HepG2 (cell line): ENCODE results near the gene INTS12. TPM values are rescaled to one million over a fixed set of nuclear protein-coding genes. Genes with fewer than 3 reads are reported as not detected.

ENCODE experiments used
- ATM ChIP-seq: fragments of 450-650 bp; IDR thresholded peaks from 2 replicates; pipeline ENCODE4 v1.7.1; 2017; ENCODE audit warnings: mild to moderate bottlenecking, borderline replicate concordance
- DNMT3B ChIP-seq: conservative IDR thresholded peaks from 2 replicates; pipeline ENCODE4 v1.6.1; 2016; ENCODE audit warnings: missing biosample characterization, control low read depth
- EEA1 ChIP-seq: sonication (generic); formaldehyde crosslinking; IDR thresholded peaks from 2 replicates; pipeline ENCODE4 v1.5.1; 2020; ENCODE audit warnings: mild to moderate bottlenecking, missing genetic modification reagents, borderline replicate concordance
- IRF2 ChIP-seq: IDR thresholded peaks from 2 replicates; pipeline ENCODE4 v1.6.1; 2018; ENCODE audit warnings: missing genetic modification reagents, missing compliant biosample characterization
- MAZ ChIP-seq, 2 experiments: sonication (generic) in 1 of 2; formaldehyde crosslinking in 1 of 2; IDR thresholded peaks; 2 replicates each; pipeline versions ENCODE4 v1.5.0 to v1.6.1; 2012 to 2020; ENCODE audit warnings: low read depth in 2 of 2, mild to moderate bottlenecking in 2 of 2, borderline replicate concordance in 1 of 2, improper control_type of control experiment in 1 of 2, low read length in 1 of 2, missing genetic modification reagents in 1 of 2, moderate library complexity in 1 of 2
- NFATC3 ChIP-seq: sonication (generic); formaldehyde crosslinking; IDR thresholded peaks from 2 replicates; pipeline ENCODE4 v1.5.1; 2020; ENCODE audit warnings: mild to moderate bottlenecking, missing genetic modification reagents
- NR2C2 ChIP-seq: sonication (generic); formaldehyde crosslinking; IDR thresholded peaks from 2 replicates; pipeline ENCODE4 v1.4.0; 2020; ENCODE audit warnings: missing genetic modification reagents, mild to moderate bottlenecking, moderate library complexity, borderline replicate concordance
- PHF21A ChIP-seq: sonication (generic); formaldehyde crosslinking; IDR thresholded peaks from 2 replicates; pipeline ENCODE4 v1.5.0; 2020; ENCODE audit warnings: mild to moderate bottlenecking, missing genetic modification reagents
- RARA ChIP-seq: IDR thresholded peaks from 2 replicates; pipeline ENCODE4 v1.6.1; 2016; ENCODE audit warnings: missing genetic modification reagents, missing compliant biosample characterization
- REXO4 ChIP-seq: sonication (generic); formaldehyde crosslinking; IDR thresholded peaks from 2 replicates; pipeline ENCODE4 v1.8.0; 2022; ENCODE audit warnings: missing genetic modification reagents, mild to moderate bottlenecking, borderline replicate concordance
- RORA ChIP-seq: sonication (generic); formaldehyde crosslinking; IDR thresholded peaks from 2 replicates; pipeline ENCODE4 v1.5.0; 2020; ENCODE audit warnings: mild to moderate bottlenecking, missing genetic modification reagents, moderate library complexity
- SMAD1 ChIP-seq: sonication (generic); formaldehyde crosslinking; IDR thresholded peaks from 2 replicates; pipeline ENCODE4 v1.4.0; 2020; ENCODE audit warnings: missing genetic modification reagents, low read depth, mild to moderate bottlenecking, borderline replicate concordance
- SOX5 ChIP-seq: IDR thresholded peaks from 2 replicates; pipeline ENCODE4 v1.6.1; 2016; ENCODE audit warnings: borderline replicate concordance
- SP2 ChIP-seq: sonication (generic); formaldehyde crosslinking; IDR thresholded peaks from 2 replicates; pipeline ENCODE4 v1.5.1; 2020; ENCODE audit warnings: mild to moderate bottlenecking, missing genetic modification reagents
- SRY ChIP-seq: sonication (generic); formaldehyde crosslinking; IDR thresholded peaks from 2 replicates; pipeline ENCODE4 v1.8.0; 2022; ENCODE audit warnings: mild to moderate bottlenecking, missing genetic modification reagents
- ZGPAT ChIP-seq: IDR thresholded peaks from 2 replicates; pipeline ENCODE4 v1.6.1; 2016; ENCODE audit warnings: mild to moderate bottlenecking
- ZKSCAN8 ChIP-seq: IDR thresholded peaks from 2 replicates; pipeline ENCODE4 v1.6.1; 2016; ENCODE audit warnings: borderline replicate concordance, missing genetic modification reagents, missing compliant biosample characterization
- ZNF234 ChIP-seq: sonication (generic); formaldehyde crosslinking; conservative IDR thresholded peaks from 2 replicates; pipeline ENCODE4 v1.5.1; 2020; ENCODE audit warnings: mild to moderate bottlenecking, missing genetic modification reagents
- ZNF326 ChIP-seq: sonication (generic); formaldehyde crosslinking; IDR thresholded peaks from 2 replicates; pipeline ENCODE4 v1.4.0; 2020; ENCODE audit warnings: missing genetic modification reagents, borderline replicate concordance
- ZNF337 ChIP-seq: sonication (generic); formaldehyde crosslinking; IDR thresholded peaks from 2 replicates; pipeline ENCODE4 v1.5.1; 2020; ENCODE audit warnings: missing genetic modification reagents, low read depth, mild to moderate bottlenecking, borderline replicate concordance
- ZNF382 ChIP-seq: sonication (generic); formaldehyde crosslinking; IDR thresholded peaks from 2 replicates; pipeline ENCODE4 v1.5.0; 2020; ENCODE audit warnings: missing genetic modification reagents, mild to moderate bottlenecking, borderline replicate concordance
- ZNF430 ChIP-seq: sonication (generic); formaldehyde crosslinking; IDR thresholded peaks from 2 replicates; pipeline ENCODE4 v1.9.0; 2021; ENCODE audit warnings: mild to moderate bottlenecking, missing genetic modification reagents
- ZNF468 ChIP-seq: sonication (generic); formaldehyde crosslinking; IDR thresholded peaks from 2 replicates; pipeline ENCODE4 v1.8.0; 2022; ENCODE audit warnings: mild to moderate bottlenecking, moderate library complexity, missing genetic modification reagents
- ZNF547 ChIP-seq: sonication (generic); formaldehyde crosslinking; IDR thresholded peaks from 2 replicates; pipeline ENCODE4 v1.5.1; 2020; ENCODE audit warnings: mild to moderate bottlenecking, missing genetic modification reagents
- ZNF563 ChIP-seq: sonication (generic); formaldehyde crosslinking; IDR thresholded peaks from 2 replicates; pipeline ENCODE4 v1.8.0; 2022; ENCODE audit warnings: mild to moderate bottlenecking, moderate library complexity, missing genetic modification reagents
- ZNF629 ChIP-seq: sonication (generic); formaldehyde crosslinking; conservative IDR thresholded peaks from 2 replicates; pipeline ENCODE4 v1.5.0; 2020; ENCODE audit warnings: missing genetic modification reagents
- ZNF737 ChIP-seq: sonication (generic); formaldehyde crosslinking; IDR thresholded peaks from 2 replicates; pipeline ENCODE4 v1.5.0; 2020; ENCODE audit warnings: missing genetic modification reagents, mild to moderate bottlenecking, borderline replicate concordance
- ZNF780A ChIP-seq: sonication (generic); formaldehyde crosslinking; IDR thresholded peaks from 2 replicates; pipeline ENCODE4 v1.8.0; 2022; ENCODE audit warnings: mild to moderate bottlenecking, missing genetic modification reagents, moderate library complexity
- polyA plus RNA-seq, 8 experiments: library from polyadenylated mRNA; depleted of rRNA in 3 of 8; stranded (reverse) in 7 of 8; unstranded in 1 of 8; fragments of >200 nt; fragmentation: Illumina TruSeq in 4 of 8; extraction: Trizol in 4 of 8; gene quantifications; 2 replicates each; pipeline versions ENCODE4 v1.2.1 to v1.2.3, GENCODE V29; 2011 to 2016; ENCODE audit warnings: low read depth in 4 of 8, missing spikeins in 1 of 8, mixed read lengths in 1 of 8; ENCODE audit not compliant: insufficient read depth in 1 of 8
- total RNA-seq, 5 experiments: library from RNA; depleted of rRNA; stranded (reverse); fragments of >200 nt; fragmentation: Illumina TruSeq; extraction: Trizol; gene quantifications; 2 replicates each; pipeline ENCODE4 v1.2.3, GENCODE V29; 2016; ENCODE audit warnings: low read depth in 1 of 5

Gene INTS12
- total and polyA plus RNA-seq, 2 of the 13 experiments (the other 11 are each of a cell fraction or from before 2014, with no cell fraction given): 20.2 to 21.1 TPM

GRCh38 chr4:105708181-105709080, at the start of gene INTS12, which contains the start of gene GSTCD (continued):
- 0 out of 2 replicates have a peak, but pooled peaks have one; percentile 88 for TF ChIP-seq SMAD1 (CRISPR knock-in tag)
- peak; percentile 41; the same call in 1 of the 2 replicates for TF ChIP-seq DNMT3B
- peak; percentile 75; the same call in 1 of the 2 replicates for TF ChIP-seq SRY (CRISPR knock-in tag)
- TF ChIP-seq EEA1: peak; percentile 59; the same call in 1 of the 2 replicates
- TF ChIP-seq ZNF629 (CRISPR knock-in tag): peak; percentile 43; the same call in 1 of the 2 replicates
- peak; percentile 36; the same call in 1 of the 2 replicates for TF ChIP-seq ZNF563
- peak; percentile 98 for TF ChIP-seq ZGPAT (CRISPR knock-in tag)
- TF ChIP-seq ZNF234: no peak
- peak; percentile 86; the same call in 1 of the 2 replicates for TF ChIP-seq MAZ (IDR thresholded peaks at IDR 0.05; ENCODE audit: borderline replicate concordance, low read depth, low read length)
- TF ChIP-seq MAZ (CRISPR knock-in tag; IDR thresholded peaks at IDR 0.05; ENCODE audit: low read depth): peak; percentile 87
- peak; percentile 96 for TF ChIP-seq PHF21A (CRISPR knock-in tag)
- no peak for TF ChIP-seq ZNF326
- TF ChIP-seq ZNF382: no peak
- TF ChIP-seq IRF2 (CRISPR knock-in tag): peak; percentile 99
- peak; percentile 90 for TF ChIP-seq ZNF780A (CRISPR knock-in tag)
- TF ChIP-seq RARA: peak; percentile 49; the same call in 1 of the 2 replicates
- TF ChIP-seq ZNF547 (CRISPR knock-in tag): peak; percentile 83; the same call in 1 of the 2 replicates
- TF ChIP-seq ZNF430: peak; percentile 95
- peak; percentile 73 for TF ChIP-seq SOX5 (CRISPR knock-in tag)
- no peak for TF ChIP-seq NFATC3
- TF ChIP-seq ZNF468: no peak
- peak; percentile 83 for TF ChIP-seq NR2C2
- TF ChIP-seq ATM: no peak
- 0 out of 2 replicates have a peak, but pooled peaks have one; percentile 65 for TF ChIP-seq RORA (CRISPR knock-in tag)
- TF ChIP-seq SP2 (CRISPR knock-in tag): peak; percentile 72
- TF ChIP-seq ZNF337 (CRISPR knock-in tag): peak; percentile 88; the same call in 1 of the 2 replicates
- TF ChIP-seq REXO4 (CRISPR knock-in tag): no peak
- TF ChIP-seq ZNF737 (CRISPR knock-in tag): no peak
- TF ChIP-seq ZKSCAN8: peak; percentile 94
